HepG2 (cell line): ENCODE measurements around the gene BCAP29. TPM values are rescaled to one million over a fixed set of nuclear protein-coding genes. Genes with fewer than 3 reads are reported as not detected.

Experiments
- BCL6 ChIP-seq: IDR thresholded peaks from 2 replicates; pipeline ENCODE4 v1.6.1; 2016; ENCODE audit warnings: missing genetic modification reagents, missing compliant biosample characterization
- GLI4 ChIP-seq: sonication (generic); formaldehyde crosslinking; IDR thresholded peaks from 2 replicates; pipeline ENCODE4 v1.5.1; 2020; ENCODE audit warnings: missing genetic modification reagents, mild to moderate bottlenecking, moderate library complexity, borderline replicate concordance
- JUND ChIP-seq: sonication (generic); formaldehyde crosslinking; IDR thresholded peaks from 2 replicates; pipeline ENCODE4 v1.8.0; 2022; ENCODE audit warnings: mild to moderate bottlenecking, missing genetic modification reagents
- RFX3 ChIP-seq: IDR thresholded peaks from 2 replicates; pipeline ENCODE4 v1.6.1; 2016; ENCODE audit warnings: missing biosample characterization, missing genetic modification reagents
- SMAD9 ChIP-seq: sonication (generic); formaldehyde crosslinking; IDR thresholded peaks from 2 replicates; pipeline ENCODE4 v1.5.1; 2020; ENCODE audit warnings: mild to moderate bottlenecking, missing genetic modification reagents
- SRF ChIP-seq: IDR thresholded peaks from 2 replicates; pipeline ENCODE4 v1.6.1; 2011; ENCODE audit warnings: mild to moderate bottlenecking, low read depth, low read length, moderate library complexity
- ZBTB1 ChIP-seq: sonication (generic); formaldehyde crosslinking; IDR thresholded peaks from 2 replicates; pipeline ENCODE4 v1.4.0; 2020; ENCODE audit warnings: missing genetic modification reagents, borderline replicate concordance
- ZBTB42 ChIP-seq: sonication (generic); formaldehyde crosslinking; IDR thresholded peaks from 2 replicates; pipeline ENCODE4 v1.5.0; 2020; ENCODE audit warnings: mild to moderate bottlenecking, missing genetic modification reagents
- ZFY ChIP-seq: sonication (generic); formaldehyde crosslinking; IDR thresholded peaks from 2 replicates; pipeline ENCODE4 v1.4.0; 2020; ENCODE audit warnings: missing genetic modification reagents
- ZNF17 ChIP-seq: sonication (generic); formaldehyde crosslinking; IDR thresholded peaks from 2 replicates; pipeline ENCODE4 v1.5.0; 2020; ENCODE audit warnings: mild to moderate bottlenecking, missing genetic modification reagents
- ZNF3 ChIP-seq: IDR thresholded peaks from 2 replicates; pipeline ENCODE4 v1.7.0; 2017; ENCODE audit warnings: inconsistent platforms
- ZNF616 ChIP-seq: sonication (generic); formaldehyde crosslinking; IDR thresholded peaks from 2 replicates; pipeline ENCODE4 v1.5.0; 2020; ENCODE audit warnings: low read depth, mild to moderate bottlenecking, missing genetic modification reagents
- ZNF703 ChIP-seq: sonication (generic); formaldehyde crosslinking; IDR thresholded peaks from 2 replicates; pipeline ENCODE4 v1.5.1; 2020; ENCODE audit warnings: missing genetic modification reagents, mild to moderate bottlenecking, moderate library complexity, borderline replicate concordance
- polyA plus RNA-seq, 8 experiments: library from polyadenylated mRNA; depleted of rRNA in 3 of 8; stranded (reverse) in 7 of 8; unstranded in 1 of 8; fragments of >200 nt; fragmentation: Illumina TruSeq in 4 of 8; extraction: Trizol in 4 of 8; gene quantifications; 2 replicates each; pipeline versions ENCODE4 v1.2.1 to v1.2.3, GENCODE V29; 2011 to 2016; ENCODE audit warnings: low read depth in 4 of 8, missing spikeins in 1 of 8, mixed read lengths in 1 of 8; ENCODE audit not compliant: insufficient read depth in 1 of 8
- total RNA-seq, 5 experiments: library from RNA; depleted of rRNA; stranded (reverse); fragments of >200 nt; fragmentation: Illumina TruSeq; extraction: Trizol; gene quantifications; 2 replicates each; pipeline ENCODE4 v1.2.3, GENCODE V29; 2016; ENCODE audit warnings: low read depth in 1 of 5
- TF ChIP-seq, protein P1 (sequence below): sonication (generic); formaldehyde crosslinking; IDR thresholded peaks from one replicate; pipeline ENCODE4 v1.5.1; 2020; ENCODE audit warnings: mild to moderate bottlenecking, missing genetic modification reagents; ENCODE audit errors: not compliant biosample characterization
- TF ChIP-seq, protein P2 (sequence below): sonication (generic); formaldehyde crosslinking; IDR thresholded peaks from 2 replicates; pipeline ENCODE4 v1.5.0; 2020; ENCODE audit warnings: mild to moderate bottlenecking, missing genetic modification reagents

BCAP29 gene
- total and polyA plus RNA-seq, 2 of the 13 experiments (the other 11 are each of a cell fraction or from before 2014, with no cell fraction given) = 15.3 to 35.6 TPM

DNA sequence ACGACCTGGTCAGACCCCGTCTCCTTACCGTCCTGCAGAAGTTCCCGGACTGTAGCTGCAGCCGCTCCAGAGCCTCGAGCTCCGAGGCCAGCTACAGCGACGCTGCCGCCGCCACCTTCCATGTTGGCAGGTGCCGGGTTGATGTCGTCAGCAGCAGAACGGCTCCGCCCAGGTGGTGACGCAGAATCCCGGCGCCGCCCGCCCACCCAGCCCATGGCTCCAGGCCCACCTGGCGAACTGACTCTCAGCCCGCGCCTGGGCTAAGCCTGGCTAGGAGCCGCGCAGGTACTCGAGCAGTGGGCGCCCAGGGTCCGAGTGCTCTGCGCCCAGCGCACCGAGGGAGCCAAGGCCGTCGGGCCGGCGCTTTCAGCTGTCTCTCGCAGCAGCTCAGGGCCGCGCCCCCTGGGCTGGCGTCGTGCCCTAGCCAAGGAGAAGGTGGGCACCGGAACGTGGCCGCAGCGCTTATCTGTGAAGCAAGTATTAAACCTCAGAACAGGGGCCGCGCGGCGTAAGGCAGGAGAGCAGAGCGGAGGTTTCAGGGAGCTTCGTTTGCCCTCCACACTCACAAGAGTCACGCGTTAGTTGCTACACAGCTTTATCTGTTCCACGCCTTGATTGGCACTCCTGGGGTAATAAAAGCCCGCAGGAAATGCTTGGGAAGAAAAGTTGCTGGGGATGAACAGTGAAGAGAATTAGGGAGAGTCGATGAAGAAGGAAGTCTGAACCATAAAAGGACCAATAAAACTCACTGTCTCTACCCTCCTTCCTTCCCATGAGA is 16.1 kb upstream of the BCAP29 start, which contains the start of the genes COG5 and DUS4L (continued):
- TF ChIP-seq, protein P1, sequence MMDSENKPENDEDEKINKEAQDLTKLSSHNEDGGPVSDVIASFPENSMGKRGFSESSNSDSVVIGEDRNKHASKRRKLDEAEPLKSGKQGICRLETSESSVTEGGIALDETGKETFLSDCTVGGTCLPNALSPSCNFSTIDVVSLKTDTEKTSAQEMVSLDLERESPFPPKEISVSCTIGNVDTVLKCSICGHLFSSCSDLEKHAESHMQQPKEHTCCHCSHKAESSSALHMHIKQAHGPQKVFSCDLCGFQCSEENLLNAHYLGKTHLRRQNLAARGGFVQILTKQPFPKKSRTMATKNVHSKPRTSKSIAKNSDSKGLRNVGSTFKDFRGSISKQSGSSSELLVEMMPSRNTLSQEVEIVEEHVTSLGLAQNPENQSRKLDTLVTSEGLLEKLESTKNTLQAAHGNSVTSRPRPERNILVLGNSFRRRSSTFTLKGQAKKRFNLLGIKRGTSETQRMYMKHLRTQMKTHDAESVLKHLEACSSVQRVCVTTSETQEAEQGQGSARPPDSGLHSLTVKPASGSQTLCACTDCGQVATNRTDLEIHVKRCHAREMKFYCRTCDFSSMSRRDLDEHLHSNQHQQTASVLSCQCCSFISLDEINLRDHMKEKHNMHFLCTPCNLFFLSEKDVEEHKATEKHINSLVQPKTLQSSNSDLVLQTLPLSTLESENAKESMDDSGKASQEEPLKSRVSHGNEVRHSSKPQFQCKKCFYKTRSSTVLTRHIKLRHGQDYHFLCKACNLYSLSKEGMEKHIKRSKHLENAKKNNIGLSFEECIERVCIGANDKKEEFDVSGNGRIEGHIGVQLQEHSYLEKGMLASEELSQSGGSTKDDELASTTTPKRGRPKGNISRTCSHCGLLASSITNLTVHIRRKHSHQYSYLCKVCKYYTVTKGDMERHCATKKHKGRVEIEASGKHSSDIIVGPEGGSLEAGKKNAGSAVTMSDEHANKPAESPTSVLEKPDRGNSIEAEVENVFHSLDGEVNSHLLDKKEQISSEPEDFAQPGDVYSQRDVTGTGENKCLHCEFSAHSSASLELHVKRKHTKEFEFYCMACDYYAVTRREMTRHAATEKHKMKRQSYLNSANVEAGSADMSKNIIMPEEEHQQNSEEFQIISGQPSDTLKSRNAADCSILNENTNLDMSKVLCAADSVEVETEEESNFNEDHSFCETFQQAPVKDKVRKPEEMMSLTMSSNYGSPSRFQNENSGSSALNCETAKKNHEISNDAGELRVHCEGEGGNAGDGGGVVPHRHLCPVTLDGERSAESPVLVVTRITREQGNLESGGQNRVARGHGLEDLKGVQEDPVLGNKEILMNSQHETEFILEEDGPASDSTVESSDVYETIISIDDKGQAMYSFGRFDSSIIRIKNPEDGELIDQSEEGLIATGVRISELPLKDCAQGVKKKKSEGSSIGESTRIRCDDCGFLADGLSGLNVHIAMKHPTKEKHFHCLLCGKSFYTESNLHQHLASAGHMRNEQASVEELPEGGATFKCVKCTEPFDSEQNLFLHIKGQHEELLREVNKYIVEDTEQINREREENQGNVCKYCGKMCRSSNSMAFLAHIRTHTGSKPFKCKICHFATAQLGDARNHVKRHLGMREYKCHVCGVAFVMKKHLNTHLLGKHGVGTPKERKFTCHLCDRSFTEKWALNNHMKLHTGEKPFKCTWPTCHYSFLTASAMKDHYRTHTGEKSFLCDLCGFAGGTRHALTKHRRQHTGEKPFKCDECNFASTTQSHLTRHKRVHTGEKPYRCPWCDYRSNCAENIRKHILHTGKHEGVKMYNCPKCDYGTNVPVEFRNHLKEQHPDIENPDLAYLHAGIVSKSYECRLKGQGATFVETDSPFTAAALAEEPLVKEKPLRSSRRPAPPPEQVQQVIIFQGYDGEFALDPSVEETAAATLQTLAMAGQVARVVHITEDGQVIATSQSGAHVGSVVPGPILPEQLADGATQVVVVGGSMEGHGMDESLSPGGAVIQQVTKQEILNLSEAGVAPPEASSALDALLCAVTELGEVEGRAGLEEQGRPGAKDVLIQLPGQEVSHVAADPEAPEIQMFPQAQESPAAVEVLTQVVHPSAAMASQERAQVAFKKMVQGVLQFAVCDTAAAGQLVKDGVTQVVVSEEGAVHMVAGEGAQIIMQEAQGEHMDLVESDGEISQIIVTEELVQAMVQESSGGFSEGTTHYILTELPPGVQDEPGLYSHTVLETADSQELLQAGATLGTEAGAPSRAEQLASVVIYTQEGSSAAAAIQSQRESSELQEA (CRISPR knock-in tag) = peak; percentile 90
- TF ChIP-seq ZBTB1 (CRISPR knock-in tag) (no peak), BCL6 (CRISPR knock-in tag) (peak; percentile 30; the same call in 1 of the 2 replicates), ZNF3 (CRISPR knock-in tag) (no peak), RFX3 (CRISPR knock-in tag) (no peak), ZNF616 (CRISPR knock-in tag) (no peak; the same call in 1 of the 2 replicates), GLI4 (no peak; the same call in 1 of the 2 replicates), SMAD9 (CRISPR knock-in tag) (peak; percentile 65; the same call in 1 of the 2 replicates), SRF (no peak), ZNF703 (CRISPR knock-in tag) (no peak), JUND (peak; percentile 39; the same call in 1 of the 2 replicates), ZNF17 (CRISPR knock-in tag) (peak; percentile 88; the same call in 1 of the 2 replicates), ZFY (peak; percentile 93), ZBTB42 (CRISPR knock-in tag) (no peak)
- TF ChIP-seq, protein P2, sequence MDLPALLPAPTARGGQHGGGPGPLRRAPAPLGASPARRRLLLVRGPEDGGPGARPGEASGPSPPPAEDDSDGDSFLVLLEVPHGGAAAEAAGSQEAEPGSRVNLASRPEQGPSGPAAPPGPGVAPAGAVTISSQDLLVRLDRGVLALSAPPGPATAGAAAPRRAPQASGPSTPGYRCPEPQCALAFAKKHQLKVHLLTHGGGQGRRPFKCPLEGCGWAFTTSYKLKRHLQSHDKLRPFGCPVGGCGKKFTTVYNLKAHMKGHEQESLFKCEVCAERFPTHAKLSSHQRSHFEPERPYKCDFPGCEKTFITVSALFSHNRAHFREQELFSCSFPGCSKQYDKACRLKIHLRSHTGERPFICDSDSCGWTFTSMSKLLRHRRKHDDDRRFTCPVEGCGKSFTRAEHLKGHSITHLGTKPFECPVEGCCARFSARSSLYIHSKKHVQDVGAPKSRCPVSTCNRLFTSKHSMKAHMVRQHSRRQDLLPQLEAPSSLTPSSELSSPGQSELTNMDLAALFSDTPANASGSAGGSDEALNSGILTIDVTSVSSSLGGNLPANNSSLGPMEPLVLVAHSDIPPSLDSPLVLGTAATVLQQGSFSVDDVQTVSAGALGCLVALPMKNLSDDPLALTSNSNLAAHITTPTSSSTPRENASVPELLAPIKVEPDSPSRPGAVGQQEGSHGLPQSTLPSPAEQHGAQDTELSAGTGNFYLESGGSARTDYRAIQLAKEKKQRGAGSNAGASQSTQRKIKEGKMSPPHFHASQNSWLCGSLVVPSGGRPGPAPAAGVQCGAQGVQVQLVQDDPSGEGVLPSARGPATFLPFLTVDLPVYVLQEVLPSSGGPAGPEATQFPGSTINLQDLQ (CRISPR knock-in tag) = no peak
